Activated CD8-positive, alpha-beta memory T cell treated with anti-CD3 and anti-CD28 coated beads for 4 hours (primary cell): ENCODE data around the gene CHI3L2.
"Not testable (repeated sequence)": the region's sequence is repeated elsewhere in the genome, so short reads cannot be mapped to it uniquely, and the experiment has no call there.

Experiments
- DNase-seq, 2 donors: peaks; one replicate each; pipeline ENCODE4 v3.0.0-alpha.2; 2020; ENCODE audit warnings: low read depth in 2 of 2

CHI3L2 gene

GRCh38 chr1:111202366-111202706 lies 25.2 kb upstream of the CHI3L2 start:
- no peak for DNase-seq

- no peak for DNase-seq
Observed at GRCh38 chr1:111202707-111203623, 24.5 kb upstream of the CHI3L2 start.

GRCh38 chr1:111203681-111204200 lies 23.8 kb upstream of the CHI3L2 start:
- peak; percentile 59 to 78 for DNase-seq

GRCh38 chr1:111204201-111204982 lies 23.1 kb upstream of the CHI3L2 start:
- DNase-seq, result peak in 1 of 2 donors; percentile 53

- no peak for DNase-seq
Observed at GRCh38 chr1:111204983-111205713, 22.4 kb upstream of the CHI3L2 start.

GRCh38 chr1:111205714-111206050 lies 21.8 kb upstream of the CHI3L2 start:
- DNase-seq, result no peak

DNA sequence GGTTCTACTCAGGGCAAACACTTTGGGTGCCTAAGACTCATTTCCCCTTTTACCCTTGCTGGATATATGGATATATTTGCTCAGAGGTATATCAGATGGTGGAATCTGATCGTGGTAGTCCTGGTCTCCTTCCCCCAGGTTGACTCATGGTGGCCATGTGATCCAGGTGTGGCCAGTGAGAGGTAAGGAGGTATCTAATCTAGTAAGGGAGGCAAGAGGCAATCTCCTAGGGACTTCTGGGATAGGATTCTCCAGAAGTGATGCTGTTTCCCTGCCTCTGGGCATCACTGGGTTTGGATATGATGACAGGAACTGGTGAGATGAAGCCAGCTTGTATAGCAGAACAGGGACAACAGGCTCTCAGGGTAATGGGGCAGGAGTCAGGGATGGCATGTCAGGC lies 18.6 kb upstream of the CHI3L2 start:
- DNase-seq, result no peak

DNA sequence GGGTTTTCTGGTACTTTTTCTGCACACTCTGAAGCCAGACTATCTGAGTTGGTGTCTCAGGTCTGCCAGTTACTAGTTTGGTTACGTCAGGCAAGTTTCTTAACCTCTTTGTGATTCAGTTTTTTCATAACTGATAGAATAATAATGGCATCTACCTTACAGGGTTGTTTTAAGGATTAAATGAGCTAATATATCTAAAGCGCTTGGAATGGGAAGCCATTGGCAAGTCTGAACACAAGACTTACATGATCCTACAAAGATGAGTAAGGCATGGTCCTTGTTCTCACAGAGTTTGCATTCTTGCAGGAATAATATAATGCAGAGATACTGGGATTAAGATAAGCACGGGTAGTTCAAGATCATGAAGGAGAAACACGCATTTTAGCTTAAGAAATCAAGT lies 17.9 kb upstream of the CHI3L2 start:
- no peak for DNase-seq

GRCh38 chr1:111211921-111212320 lies 15.6 kb upstream of the CHI3L2 start:
- no peak for DNase-seq

GRCh38 chr1:111212634-111213335 lies 14.7 kb upstream of the CHI3L2 start:
- DNase-seq, result no peak

DNA sequence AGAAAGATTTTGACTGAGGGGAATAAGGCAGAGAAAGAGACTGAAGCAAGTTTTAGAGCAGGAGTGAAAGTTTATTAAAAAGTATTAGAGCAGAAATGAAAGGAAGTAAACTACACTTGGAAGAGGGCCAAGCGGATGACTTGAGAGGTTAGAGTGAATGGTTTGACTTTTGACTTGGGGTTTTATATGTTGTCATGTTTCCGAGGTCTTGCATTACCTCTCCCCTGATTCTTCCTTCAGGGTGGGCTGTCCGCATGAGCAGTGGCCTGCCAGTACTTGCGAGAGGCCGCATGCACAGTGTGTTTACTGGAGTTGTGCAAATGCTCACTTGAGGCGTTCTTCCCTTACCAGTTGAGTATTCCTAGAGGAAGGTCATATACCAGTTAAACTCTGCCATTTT lies 14.1 kb upstream of the CHI3L2 start:
- no peak for DNase-seq

DNA sequence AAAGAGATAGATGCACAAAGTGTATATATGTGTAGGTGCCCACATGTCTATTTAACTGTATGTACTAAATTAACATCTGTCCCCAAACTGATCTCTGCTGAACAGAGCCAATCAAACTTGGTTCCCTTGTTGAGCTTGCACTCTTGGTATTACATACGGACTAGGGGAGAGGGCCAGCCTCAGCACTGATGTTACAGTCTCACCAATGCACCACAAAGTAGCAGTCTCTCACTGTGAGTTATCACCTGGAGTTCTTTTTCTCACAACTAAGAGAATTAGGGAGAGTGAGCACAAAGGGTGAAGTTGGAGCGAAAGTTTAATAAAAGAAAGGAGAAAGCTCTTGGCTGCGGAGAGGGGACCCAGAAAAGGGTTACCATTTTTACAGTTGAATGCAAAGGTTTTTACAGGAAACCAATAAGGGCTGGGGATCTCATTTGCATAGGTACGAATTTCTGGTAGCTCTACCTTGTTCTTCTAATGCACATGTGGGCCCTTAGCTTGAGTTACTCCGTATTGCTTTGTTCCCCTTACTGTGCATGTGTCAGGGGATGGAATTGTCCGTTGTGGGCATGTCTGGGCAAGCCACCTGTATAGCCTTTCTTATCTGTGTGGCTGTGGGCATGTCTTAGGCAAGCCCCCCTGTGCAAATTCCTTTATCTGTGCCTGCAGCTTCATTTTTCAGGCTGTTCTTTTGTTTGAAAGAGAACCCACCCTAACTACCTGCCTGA lies 13.3 kb upstream of the CHI3L2 start:
- no peak for DNase-seq

GRCh38 chr1:111214884-111215283 lies 12.6 kb upstream of the CHI3L2 start:
- no peak for DNase-seq

DNA sequence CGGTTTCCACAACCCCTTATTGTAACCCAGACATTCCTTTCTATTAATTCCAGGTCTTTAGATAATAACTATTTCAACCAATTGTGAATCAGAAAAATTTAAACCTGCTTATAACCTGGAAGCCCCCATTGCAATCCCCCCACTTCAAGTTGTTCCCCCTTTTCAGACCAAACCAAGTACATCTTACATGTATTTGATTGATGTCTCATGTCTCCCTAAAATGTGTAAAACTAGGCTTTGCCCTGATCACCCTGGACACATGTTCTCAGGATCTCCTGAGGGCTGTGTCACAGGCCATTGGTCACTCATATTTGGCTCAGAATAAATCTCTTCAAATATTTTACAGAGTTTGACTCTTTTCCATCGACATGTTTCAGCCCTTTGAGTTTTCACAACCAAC lies 12.2 kb upstream of the CHI3L2 start:
- not testable (repeated sequence) for DNase-seq

DNA sequence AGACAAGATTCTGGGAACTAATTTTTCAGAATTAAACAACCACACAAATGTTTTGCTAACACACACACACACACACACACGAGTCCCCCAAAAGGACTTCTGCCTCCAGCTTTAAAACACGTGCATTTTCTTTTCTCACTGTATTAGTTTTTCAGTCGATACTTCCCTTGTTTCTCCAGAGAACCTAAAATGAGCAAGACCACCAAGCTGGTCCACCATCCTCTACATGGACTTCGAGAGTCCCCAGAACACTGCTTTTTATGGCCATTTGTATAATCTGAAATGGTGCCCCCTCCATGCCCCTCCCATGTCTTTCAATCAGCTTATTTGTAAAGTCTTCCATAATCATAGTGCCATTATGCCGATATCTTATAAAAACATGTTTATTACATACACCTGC lies 10.8 kb upstream of the CHI3L2 start:
- no peak for DNase-seq

DNA sequence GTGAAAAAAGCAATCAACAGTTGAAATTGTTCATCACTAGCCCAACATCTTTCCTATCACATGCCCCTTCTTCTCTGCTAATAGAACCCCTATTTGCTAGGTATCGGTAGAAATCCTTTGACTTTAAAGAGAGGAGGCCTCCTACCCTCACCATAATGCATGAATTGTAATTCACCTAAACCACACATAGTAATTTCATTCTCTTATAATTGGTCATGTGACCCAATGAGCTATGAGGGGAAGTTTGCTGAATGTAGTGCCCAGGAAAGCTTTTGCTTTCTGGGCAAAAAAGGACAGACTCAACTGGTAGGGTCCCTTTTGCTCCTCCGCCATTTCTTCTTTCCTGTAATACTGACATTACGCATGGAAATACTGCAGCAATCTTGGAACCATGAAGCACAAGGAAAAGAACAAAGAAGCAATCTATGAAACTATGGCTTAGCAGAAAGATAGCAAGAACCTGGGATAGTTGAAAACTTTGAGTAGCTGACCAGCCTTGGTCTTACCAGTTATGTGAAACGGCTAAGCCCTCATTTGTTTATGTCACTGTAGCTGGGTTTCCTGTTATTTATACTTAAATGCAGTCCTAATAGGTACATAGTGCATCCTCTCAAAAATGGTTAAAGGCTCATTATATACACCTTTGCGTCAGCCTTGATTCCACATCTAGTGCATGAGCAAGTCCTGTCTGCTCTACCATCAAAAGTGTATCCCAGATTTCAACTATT lies 10.2 kb upstream of the CHI3L2 start:
- DNase-seq, result no peak

GRCh38 chr1:111218701-111219556 lies 8.6 kb upstream of the CHI3L2 start:
- DNase-seq, result no peak

DNA sequence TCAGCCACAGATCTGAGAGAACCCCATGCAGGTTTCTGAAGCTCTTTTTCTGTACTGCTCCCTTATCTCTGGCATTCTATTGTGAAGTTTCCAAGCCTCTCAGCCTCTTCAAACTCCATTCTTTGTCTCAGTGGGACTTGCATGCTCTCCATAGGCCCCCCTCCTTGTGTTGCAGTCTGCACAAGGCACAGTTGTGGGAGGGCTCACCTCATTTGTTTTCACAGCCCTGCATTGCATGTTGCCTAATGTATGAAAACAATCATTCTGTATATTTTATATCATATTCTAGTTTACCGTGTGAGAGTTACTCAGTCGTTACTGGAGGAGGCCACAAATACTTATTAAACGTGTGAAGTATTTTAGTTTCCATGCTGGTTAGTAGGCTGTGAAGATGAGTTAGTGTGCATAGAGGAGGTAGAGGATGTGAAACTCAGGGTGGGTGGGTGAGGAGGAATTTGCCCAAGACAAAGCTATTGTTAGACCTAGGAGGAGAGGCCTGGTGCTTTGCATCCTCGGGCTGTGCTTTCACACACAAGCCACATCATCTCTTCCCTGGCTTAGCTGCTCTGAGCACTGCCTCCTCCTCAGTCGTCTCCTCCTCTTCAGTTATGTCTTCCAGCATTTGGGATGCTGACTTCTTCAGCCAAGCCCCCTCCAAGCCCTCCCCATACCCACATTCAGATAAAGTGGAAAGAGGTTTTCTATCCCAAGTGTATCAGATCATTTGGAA lies 7.8 kb upstream of the CHI3L2 start:
- DNase-seq, result no peak
